Colonic mucosa (tissue), 4 donors: ENCODE results near the gene MTOR. TPM values are rescaled to one million over a fixed set of nuclear protein-coding genes. Genes with fewer than 3 reads are reported as not detected.
"Not testable (repeated sequence)": the region's sequence is repeated elsewhere in the genome, so short reads cannot be mapped to it uniquely, and the experiment has no call there.

Experiments
- DNase-seq: peaks from one replicate; pipeline ENCODE4 v3.0.0-alpha.2; 2020
- H3K27ac ChIP-seq: fragments of 200-600 bp; one replicate; pipeline ENCODE4 v1.8.0; 2021
- H3K27me3 ChIP-seq: fragments of 200-600 bp; one replicate; pipeline ENCODE4 v1.8.0; 2021
- H3K36me3 ChIP-seq: fragments of 200-600 bp; one replicate; pipeline ENCODE4 v1.8.0; 2021
- H3K4me1 ChIP-seq: fragments of 200-600 bp; one replicate; pipeline ENCODE4 v1.8.0; 2021; ENCODE audit warnings: mild to moderate bottlenecking
- H3K4me3 ChIP-seq: fragments of 200-600 bp; one replicate; pipeline ENCODE4 v1.8.0; 2021
- H3K9ac ChIP-seq, 2 donors: one replicate each; pipeline ENCODE4 v1.7.0; 2013; ENCODE audit warnings: control low read depth in 2 of 2, low read depth in 2 of 2, low read length in 2 of 2
- H3K9me3 ChIP-seq: fragments of 200-600 bp; one replicate; pipeline ENCODE4 v1.8.0; 2021
- intact Hi-C: fragments of 100-400 bp; cut with DNase I; formaldehyde crosslinking; loops from one replicate; pipeline ENCODE4 v1.14.1; 2022
- total RNA-seq, 2 donors: library from RNA; stranded (reverse); fragmentation: NEBNext Ultra II Directional in 1 of 2; extraction: Animal tissue kit (Norgen Biotek cat#: 25700) in 1 of 2; gene quantifications; one replicate each; pipeline ENCODE4 v1.2.1, GENCODE V29; 2021
- TF ChIP-seq, protein P1 (sequence below): fragments of 200-600 bp; IDR thresholded peaks from one replicate; pipeline ENCODE4 v1.8.0; 2022; ENCODE audit warnings: antibody characterized with exemption, mild to moderate bottlenecking
- donor health status: healthy.
- donor health status: DM: no; HTN: no; CAD: no.
- donor health status: DM: no; HTN: no; CAD: no.

Gene MTOR
- total RNA-seq, 2 donors from 2014 or later: 29.9 to 50.2 TPM

DNA sequence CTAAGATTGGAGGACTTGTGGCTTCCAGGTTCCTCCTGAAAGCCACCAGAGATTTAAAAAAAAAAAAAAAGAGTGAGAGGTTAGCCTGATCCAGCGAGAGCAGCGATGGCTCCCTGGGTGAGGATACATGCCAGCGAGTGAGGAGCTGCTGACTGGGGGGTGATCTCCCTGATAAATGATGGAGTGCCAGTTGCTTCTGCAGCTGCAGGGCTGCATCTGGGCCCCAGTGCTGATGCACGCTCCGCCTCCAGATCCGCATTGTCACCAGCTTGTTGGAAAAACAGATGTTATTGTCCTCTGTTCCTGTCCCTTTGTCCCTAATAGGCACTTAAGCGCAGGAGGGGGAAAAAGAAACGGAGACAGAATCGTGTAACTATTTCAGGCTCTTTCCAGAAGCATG lies 39.2 kb upstream of the MTOR start:
- Histone ChIP-seq H3K27me3 (no peaks in the 10 kb centered on the region), H3K36me3 (no peaks in the 10 kb centered on the region), H3K4me1 (no peaks in the 10 kb centered on the region), H3K9ac (no peak overlapping the region), H3K4me3 (no peak overlapping the region), H3K9me3 (no peaks in the 10 kb centered on the region), H3K27ac (no peak overlapping the region)
- TF ChIP-seq, protein P1, sequence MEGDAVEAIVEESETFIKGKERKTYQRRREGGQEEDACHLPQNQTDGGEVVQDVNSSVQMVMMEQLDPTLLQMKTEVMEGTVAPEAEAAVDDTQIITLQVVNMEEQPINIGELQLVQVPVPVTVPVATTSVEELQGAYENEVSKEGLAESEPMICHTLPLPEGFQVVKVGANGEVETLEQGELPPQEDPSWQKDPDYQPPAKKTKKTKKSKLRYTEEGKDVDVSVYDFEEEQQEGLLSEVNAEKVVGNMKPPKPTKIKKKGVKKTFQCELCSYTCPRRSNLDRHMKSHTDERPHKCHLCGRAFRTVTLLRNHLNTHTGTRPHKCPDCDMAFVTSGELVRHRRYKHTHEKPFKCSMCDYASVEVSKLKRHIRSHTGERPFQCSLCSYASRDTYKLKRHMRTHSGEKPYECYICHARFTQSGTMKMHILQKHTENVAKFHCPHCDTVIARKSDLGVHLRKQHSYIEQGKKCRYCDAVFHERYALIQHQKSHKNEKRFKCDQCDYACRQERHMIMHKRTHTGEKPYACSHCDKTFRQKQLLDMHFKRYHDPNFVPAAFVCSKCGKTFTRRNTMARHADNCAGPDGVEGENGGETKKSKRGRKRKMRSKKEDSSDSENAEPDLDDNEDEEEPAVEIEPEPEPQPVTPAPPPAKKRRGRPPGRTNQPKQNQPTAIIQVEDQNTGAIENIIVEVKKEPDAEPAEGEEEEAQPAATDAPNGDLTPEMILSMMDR: no peak
- no peak for DNase-seq
- intact Hi-C loops: no loop called here

DNA sequence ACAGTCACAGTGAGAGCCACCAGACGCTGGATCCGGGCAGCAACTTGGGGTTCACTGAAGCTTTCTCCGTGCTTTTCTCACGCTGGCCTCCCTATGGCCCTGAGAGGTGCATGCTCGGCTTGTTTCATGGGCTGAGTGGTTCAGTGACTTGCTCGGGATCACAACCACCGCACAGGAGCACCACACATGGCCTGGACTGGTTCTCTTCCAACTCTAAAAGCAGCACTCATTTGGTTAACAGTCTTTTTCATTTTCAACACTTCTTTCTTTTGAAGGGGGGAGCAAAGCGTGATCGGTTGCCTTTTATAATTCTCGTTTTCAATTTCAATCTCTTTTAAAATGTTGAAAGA lies 36.8 kb upstream of the MTOR start:
- no peak overlapping the region for H3K9ac ChIP-seq
- no peaks in the 10 kb centered on the region for H3K36me3 ChIP-seq
- H3K4me3 ChIP-seq: no peak overlapping the region
- no peak for DNase-seq
- no peaks in the 10 kb centered on the region for H3K4me1 ChIP-seq
- no peaks in the 10 kb centered on the region for H3K27me3 ChIP-seq
- H3K9me3 ChIP-seq: no peaks in the 10 kb centered on the region
- TF ChIP-seq, protein P1: no peak
- intact Hi-C loops: no loop called here
- no peak overlapping the region for H3K27ac ChIP-seq

DNA sequence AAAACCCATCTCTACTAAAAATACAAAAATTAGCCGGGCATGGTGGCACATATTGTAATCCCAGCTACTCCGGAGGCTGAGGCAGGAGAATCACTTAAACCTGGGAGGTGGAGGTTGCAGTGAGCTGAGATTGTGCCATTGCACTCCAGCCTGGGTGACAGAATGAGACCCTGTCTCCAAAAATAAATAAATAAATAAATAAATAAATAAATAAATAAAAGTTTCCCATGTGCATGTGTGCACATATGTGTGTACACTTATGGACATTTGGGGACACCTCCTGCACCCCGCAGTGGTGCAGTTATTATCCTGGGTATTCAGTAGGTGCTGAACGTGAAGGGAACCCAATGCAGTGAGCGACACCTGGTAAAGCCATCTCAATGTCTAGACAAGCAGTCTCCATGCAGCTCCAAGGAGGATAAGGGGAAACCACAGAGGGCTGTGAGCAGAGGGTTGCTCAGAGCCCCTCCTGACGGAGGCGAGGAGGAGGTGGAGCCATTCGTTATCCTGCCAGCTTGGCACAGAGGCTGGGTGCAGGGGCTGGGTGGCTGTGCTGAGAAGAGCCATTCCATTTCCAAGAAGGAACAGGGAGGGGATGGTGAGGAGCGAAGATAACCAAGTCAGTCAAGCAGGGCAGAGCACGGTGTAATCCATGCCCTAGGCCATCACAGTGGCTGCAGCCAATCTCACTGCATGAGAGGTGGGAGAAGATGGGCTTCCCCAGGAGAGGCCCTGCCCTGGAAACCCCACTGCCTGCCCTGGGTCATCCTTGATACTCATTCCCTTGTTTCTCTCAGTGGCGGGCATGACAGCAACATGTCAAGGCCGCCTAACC lies 36.3 kb upstream of the MTOR start:
- Histone ChIP-seq H3K4me3 (no peak overlapping the region), H3K9me3 (no peaks in the 10 kb centered on the region), H3K4me1 (no peaks in the 10 kb centered on the region), H3K9ac (no peak overlapping the region), H3K36me3 (no peaks in the 10 kb centered on the region), H3K27ac (no peak overlapping the region), H3K27me3 (no peaks in the 10 kb centered on the region)
- DNase-seq: no peak
- intact Hi-C loops: no loop called here
- TF ChIP-seq, protein P1: no peak

DNA sequence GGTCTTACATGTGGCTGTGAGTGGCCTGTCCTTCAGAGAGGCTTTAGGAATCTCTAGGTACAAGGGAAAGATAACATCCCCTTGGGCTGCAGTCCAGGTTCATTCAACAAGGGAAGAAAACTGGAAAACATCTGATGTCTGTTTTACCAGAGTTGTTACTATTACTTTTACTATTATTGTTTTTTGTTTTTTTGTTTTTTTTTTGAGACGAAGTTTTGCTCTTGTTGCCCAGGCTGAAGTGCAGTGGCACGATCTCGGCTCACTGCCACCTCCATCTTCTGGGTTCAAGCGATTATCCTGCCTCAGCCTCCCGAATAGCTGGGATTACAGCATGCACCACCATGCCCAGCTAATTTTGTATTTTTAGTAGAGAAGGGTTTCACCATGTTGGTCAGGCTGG lies 35.4 kb upstream of the MTOR start:
- not testable (repeated sequence) for H3K4me3 ChIP-seq

DNA sequence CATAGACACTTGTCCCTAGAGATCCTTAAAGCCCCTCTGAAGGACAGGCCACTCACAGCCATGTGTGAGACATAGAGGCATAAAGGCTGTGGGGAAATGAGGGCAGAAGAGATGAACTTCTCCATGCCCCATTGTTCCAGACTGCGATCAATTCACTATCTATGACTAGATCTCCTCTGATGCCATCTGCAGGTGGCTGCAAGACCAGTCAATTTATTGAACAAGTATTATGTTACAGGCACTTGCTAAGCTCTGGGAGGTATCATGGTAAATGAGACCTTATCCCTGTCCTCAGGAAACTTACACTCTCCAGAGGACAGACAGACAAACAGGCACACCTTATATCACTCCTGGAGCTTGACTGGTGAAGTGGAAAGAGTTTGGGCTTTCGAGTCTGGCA lies 33.6 kb upstream of the MTOR start:
- Histone ChIP-seq H3K4me1 (no peaks in the 10 kb centered on the region), H3K9ac (no peak overlapping the region), H3K27ac (no peak overlapping the region), H3K9me3 (no peaks in the 10 kb centered on the region), H3K4me3 (no peak overlapping the region), H3K36me3 (no peaks in the 10 kb centered on the region), H3K27me3 (no peaks in the 10 kb centered on the region)
- TF ChIP-seq, protein P1: no peak
- intact Hi-C loops: no loop called here
- no peak for DNase-seq

More for the DNA sequence above, 35.4 kb upstream of the MTOR start:
- H3K9ac ChIP-seq, H3K9me3 ChIP-seq, DNase-seq, H3K27me3 ChIP-seq, H3K27ac ChIP-seq, H3K4me1 ChIP-seq, intact Hi-C loops, H3K36me3 ChIP-seq: not testable (repeated sequence)

DNA sequence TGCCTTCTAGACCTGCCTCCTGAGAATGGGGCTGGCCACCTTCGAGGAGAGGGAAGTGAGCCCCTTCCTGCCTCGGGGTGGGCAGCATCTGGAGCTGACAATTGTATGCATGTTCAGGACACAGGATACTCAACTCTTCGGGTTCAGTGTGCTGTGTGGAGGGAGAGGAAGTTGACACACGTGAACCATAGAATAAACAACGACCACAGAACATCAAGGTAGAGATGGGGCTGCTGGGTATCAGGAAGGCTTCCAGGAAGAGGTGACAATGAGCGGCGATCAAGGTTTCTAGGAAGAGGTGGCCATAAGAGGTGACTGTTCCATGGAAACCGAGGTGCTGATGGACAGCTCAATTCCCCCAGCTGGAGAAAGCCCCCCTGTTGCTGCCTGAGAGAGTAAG lies 32.6 kb upstream of the MTOR start:
- no peak overlapping the region for H3K27ac ChIP-seq
- no peaks in the 10 kb centered on the region for H3K4me1 ChIP-seq
- no peak overlapping the region for H3K4me3 ChIP-seq
- no peak for DNase-seq
- no peaks in the 10 kb centered on the region for H3K27me3 ChIP-seq
- TF ChIP-seq, protein P1: no peak
- no peaks in the 10 kb centered on the region for H3K9me3 ChIP-seq
- intact Hi-C loops: no loop called here
- no peaks in the 10 kb centered on the region for H3K36me3 ChIP-seq
- H3K9ac ChIP-seq: no peak overlapping the region
